ENCODE data around the gene SUCLG2. TPM values are rescaled to one million over a fixed set of nuclear protein-coding genes. Genes with fewer than 3 reads are reported as not detected.

The SUCLG2 gene
- total RNA-seq, 4 donors from 2014 or later: 29.5 to 40.2 (median 35.7) TPM

- H3K9me3 ChIP-seq: peaks cover 3% of the 10 kb centered on the region
- no peak overlapping the region for H3K4me3 ChIP-seq
- no peak for DNase-seq (ENCODE audit: low spot score in 2 of 2)
- no peaks in the 10 kb centered on the region for H3K4me1 ChIP-seq
- H3K27ac ChIP-seq: no peak overlapping the region
- TF ChIP-seq EP300 (IDR thresholded peaks at IDR 0.05) (no peak), POLR2AphosphoS5 (IDR thresholded peaks at IDR 0.05) (no peak), POLR2A (IDR thresholded peaks at IDR 0.05) (no peak), CTCF (IDR thresholded peaks at IDR 0.05) (no peak)
- H3K27me3 ChIP-seq: no peaks in the 10 kb centered on the region
- WGBS: 50% methylated on average over 1 of the region's 1 CpG
- H3K36me3 ChIP-seq: no peaks in the 10 kb centered on the region
Observed at GRCh38 chr3:67415511-67415910, 238.9 kb downstream of the SUCLG2 start.

DNA sequence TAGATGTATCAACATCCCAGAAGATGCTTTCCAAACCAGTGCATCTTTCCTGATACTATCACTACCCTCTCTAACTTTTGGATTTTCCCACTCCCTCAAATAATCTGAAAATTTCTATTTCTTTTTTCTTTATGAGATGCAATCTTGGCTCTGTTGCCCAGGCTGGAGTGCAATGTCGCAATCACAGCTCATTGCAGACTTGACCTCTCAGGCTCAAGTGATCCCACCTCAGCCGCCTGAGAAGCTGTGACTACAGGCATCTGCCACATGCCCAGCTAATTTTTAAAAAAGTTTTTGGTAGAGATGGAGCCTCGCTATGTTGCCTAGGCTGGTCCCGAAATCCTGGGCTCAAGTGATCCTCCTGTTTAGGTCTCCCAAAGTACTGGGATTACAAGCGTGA, 239.7 kb downstream of the SUCLG2 start:
- H3K9me3 ChIP-seq: peaks cover 2% of the 10 kb centered on the region
- no peak overlapping the region for H3K4me3 ChIP-seq
- H3K27ac ChIP-seq: no peak overlapping the region
- TF ChIP-seq EP300 (IDR thresholded peaks at IDR 0.05) (no peak), POLR2AphosphoS5 (IDR thresholded peaks at IDR 0.05) (no peak), CTCF (IDR thresholded peaks at IDR 0.05) (no peak), POLR2A (IDR thresholded peaks at IDR 0.05) (no peak)
- H3K36me3 ChIP-seq: no peaks in the 10 kb centered on the region
- no peaks in the 10 kb centered on the region for H3K27me3 ChIP-seq
- no peak for DNase-seq (ENCODE audit: low spot score in 2 of 2)
- H3K4me1 ChIP-seq: no peaks in the 10 kb centered on the region
- 96% methylated on average over 5 of the region's 5 CpGs for WGBS

DNA sequence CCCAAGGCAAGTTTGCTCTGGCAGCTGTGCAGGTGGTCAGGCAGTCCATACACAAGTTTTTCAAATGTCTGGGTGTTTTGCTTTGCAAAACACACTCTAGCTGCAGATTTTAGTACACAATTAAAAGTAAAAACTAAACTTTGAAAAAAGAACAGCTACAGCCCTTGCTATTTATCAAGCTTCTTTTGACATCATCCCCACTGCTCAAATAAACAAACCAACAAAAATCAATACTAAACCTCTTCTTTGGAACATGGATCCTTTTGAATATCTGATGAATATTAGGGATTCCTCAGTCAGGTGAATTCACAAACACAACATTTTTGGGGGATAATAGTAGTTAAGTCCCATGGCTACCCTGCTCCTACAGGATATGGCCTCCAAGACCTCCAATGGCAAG, 249.2 kb downstream of the SUCLG2 start:
- no peak for TF ChIP-seq CTCF (IDR thresholded peaks at IDR 0.05)
- TF ChIP-seq EP300 (IDR thresholded peaks at IDR 0.05): no peak
- TF ChIP-seq POLR2AphosphoS5 (IDR thresholded peaks at IDR 0.05): no peak
- TF ChIP-seq POLR2A (IDR thresholded peaks at IDR 0.05): no peak
- H3K4me1 ChIP-seq: no peaks in the 10 kb centered on the region
- no peaks in the 10 kb centered on the region for H3K36me3 ChIP-seq
- H3K27me3 ChIP-seq: no peaks in the 10 kb centered on the region
- no peak overlapping the region for H3K4me3 ChIP-seq
- no peak for DNase-seq (ENCODE audit: low spot score in 2 of 2)
- H3K27ac ChIP-seq: no peak overlapping the region
- H3K9me3 ChIP-seq: no peaks in the 10 kb centered on the region

GRCh38 chr3:67402873-67403272, 251.5 kb downstream of the SUCLG2 start:
- no peak overlapping the region for H3K4me3 ChIP-seq
- TF ChIP-seq POLR2A (IDR thresholded peaks at IDR 0.05): no peak
- no peak for TF ChIP-seq POLR2AphosphoS5 (IDR thresholded peaks at IDR 0.05)
- TF ChIP-seq CTCF (IDR thresholded peaks at IDR 0.05): no peak
- no peak for TF ChIP-seq EP300 (IDR thresholded peaks at IDR 0.05)
- H3K27ac ChIP-seq: no peak overlapping the region
- H3K27me3 ChIP-seq: no peaks in the 10 kb centered on the region
- H3K9me3 ChIP-seq: no peaks in the 10 kb centered on the region
- 83% methylated on average over 3 of the region's 3 CpGs for WGBS
- no peaks in the 10 kb centered on the region for H3K4me1 ChIP-seq
- H3K36me3 ChIP-seq: peaks cover 4% of the 10 kb centered on the region
- DNase-seq (ENCODE audit: low spot score in 2 of 2): no peak

GRCh38 chr3:67401921-67402320, 252.5 kb downstream of the SUCLG2 start:
- DNase-seq (ENCODE audit: low spot score in 2 of 2): no peak
- no peaks in the 10 kb centered on the region for H3K27me3 ChIP-seq
- H3K36me3 ChIP-seq: peaks cover 4% of the 10 kb centered on the region
- no peaks in the 10 kb centered on the region for H3K9me3 ChIP-seq
- H3K4me3 ChIP-seq: no peak overlapping the region
- WGBS: 72% methylated on average over 3 of the region's 3 CpGs
- no peak overlapping the region for H3K27ac ChIP-seq
- TF ChIP-seq POLR2AphosphoS5 (IDR thresholded peaks at IDR 0.05) (no peak), EP300 (IDR thresholded peaks at IDR 0.05) (no peak), CTCF (IDR thresholded peaks at IDR 0.05) (no peak), POLR2A (IDR thresholded peaks at IDR 0.05) (no peak)
- H3K4me1 ChIP-seq: no peaks in the 10 kb centered on the region
